Camera-type eye (tissue), 1 donor: ENCODE measurements around the gene THAP4. TPM values are rescaled to one million over a fixed set of nuclear protein-coding genes. Genes with fewer than 3 reads are reported as not detected.

ENCODE experiments used
- total RNA-seq: library from RNA; depleted of rRNA; stranded (reverse); fragments of >200 nt; gene quantifications from one replicate; pipeline ENCODE4 v1.2.3, GENCODE V29; 2014

The THAP4 gene
- total RNA-seq, result 23.9 TPM

GRCh38 chr2:241637018-241637794 is at the start of gene THAP4, which contains the start of gene ATG4B:
TSS of gene THAP4 (minus strand) at chr2:241637158. CDS start at chr2:241637017, 141 bp downstream.
TSS of gene ATG4B (plus strand) at chr2:241637693. CDS start at chr2:241637715, 22 bp downstream.

GRCh38 chr2:241558532-241559322 is 78.2 kb downstream of the THAP4 start, which contains the start of gene BOK:
TSS of gene BOK (plus strand) at chr2:241558745. CDS start at chr2:241559484, 739 bp downstream.

Other genes starting within 250 kb of the THAP4 start
- 242 TPM for gene STK25, start 128.6 kb downstream of the THAP4 start, total RNA-seq
- 17.0 TPM for gene BOK, start 78.4 kb downstream of the THAP4 start, total RNA-seq
- 112 TPM for gene ATG4B, start 535 bp upstream of the THAP4 start, total RNA-seq
- 24.2 TPM for gene DTYMK, start 49.7 kb upstream of the THAP4 start, total RNA-seq
- gene ING5, start 64.9 kb upstream of the THAP4 start, total RNA-seq, result 56.8 TPM
- 27.2 TPM for gene D2HGDH, start 97.5 kb upstream of the THAP4 start, total RNA-seq
- gene GAL3ST2, start 139.7 kb upstream of the THAP4 start, total RNA-seq, result 0.71 TPM
- 0.66 TPM for gene NEU4, start 172.0 kb upstream of the THAP4 start, total RNA-seq
- 0.16 TPM for gene PDCD1, start 221.7 kb upstream of the THAP4 start, total RNA-seq
- gene RTP5, start 232.6 kb upstream of the THAP4 start, total RNA-seq, result not detected